ENCODE results near the gene NR5A1.

NR5A1 gene

DNA sequence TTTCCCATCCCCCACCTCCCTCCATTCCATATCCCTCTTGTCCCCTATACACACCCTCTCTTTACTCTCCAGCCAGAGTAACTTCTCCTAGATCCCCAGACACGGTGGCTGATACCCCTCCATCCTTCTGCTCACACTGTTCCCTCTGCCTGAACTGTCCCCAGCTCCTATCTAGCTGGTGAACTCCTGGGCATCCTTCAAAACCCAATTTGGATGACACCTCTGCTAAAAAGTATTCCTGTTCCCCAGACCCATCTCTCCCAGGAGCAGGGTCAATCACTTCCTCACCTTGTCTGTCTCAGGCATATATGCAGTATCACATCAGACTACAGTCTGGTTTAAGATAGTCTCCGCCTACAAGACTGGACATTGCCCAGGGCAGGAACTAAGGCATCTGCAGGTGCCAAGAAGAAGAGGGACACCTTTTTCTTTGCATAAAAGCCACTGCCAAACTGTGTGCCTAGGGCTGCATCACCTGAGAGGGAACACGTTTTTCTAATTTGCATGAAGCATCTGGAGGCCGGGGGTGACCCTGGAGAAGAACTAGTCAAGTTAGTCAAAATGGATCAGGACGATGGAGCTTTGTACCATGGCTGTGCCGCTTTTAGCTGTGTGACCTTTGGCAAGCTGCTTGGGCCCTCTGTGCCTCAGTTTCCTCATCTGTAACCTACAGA, 27.1 kb downstream of the NR5A1 start:
- no peak for DNase-seq

GRCh38 chr9:124479371-124479770, 27.8 kb downstream of the NR5A1 start:
- no peak for DNase-seq

DNA sequence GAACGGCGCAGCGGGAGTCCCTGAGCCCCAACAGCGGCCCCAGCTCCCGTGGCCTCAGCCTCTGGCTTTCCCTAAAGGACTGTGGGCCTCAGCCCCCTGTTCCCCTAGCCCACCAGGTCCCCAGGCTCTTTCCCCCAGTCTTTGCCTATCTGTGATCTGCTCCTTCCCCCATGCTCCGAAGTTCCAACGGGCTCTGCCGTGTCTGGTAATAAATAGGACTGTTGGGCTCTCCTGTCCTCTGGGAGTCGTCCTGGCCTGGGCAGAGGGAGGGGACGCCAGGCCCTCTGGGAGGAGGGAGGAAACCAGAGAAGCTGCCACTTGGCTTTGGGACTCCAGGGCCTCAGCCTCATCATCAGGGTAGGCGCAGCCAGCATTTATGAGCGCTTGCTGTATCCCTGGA, 28.8 kb downstream of the NR5A1 start:
- no peak for DNase-seq

DNA sequence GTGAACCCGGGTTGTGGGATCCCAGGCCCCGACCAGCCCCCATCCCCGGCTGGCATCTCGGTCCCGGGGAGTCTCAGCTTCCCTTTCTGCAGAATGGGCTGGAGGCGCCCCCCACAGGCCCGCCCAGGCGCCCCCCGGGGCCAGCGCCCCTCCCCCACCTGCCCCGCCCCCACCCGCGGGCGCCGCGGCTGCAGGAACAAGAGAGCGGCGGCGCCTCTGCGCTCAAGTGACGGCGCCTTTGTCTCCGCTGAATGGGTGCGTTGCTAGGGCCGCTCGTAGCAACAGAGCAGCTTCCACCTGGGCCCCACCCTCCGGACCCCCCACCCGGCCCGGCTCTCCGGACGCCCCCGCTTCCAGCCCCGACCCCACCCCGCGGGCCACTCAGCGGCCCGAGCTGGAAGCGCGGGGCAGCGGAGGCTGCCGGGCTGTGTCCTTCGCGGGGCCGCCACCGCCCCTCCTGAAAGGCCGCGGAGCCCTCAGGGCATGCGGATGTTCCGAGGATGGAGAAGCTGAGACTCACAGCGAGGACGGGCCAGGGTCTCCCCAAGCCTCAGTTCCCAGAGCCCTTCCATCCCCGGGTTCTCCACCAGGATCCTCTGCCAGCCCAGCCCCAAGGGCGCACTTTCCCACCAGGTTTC, 29.4 kb downstream of the NR5A1 start:
- no peak for DNase-seq

- DNase-seq = no peak
Observed at GRCh38 chr9:124477211-124477647, 30.0 kb downstream of the NR5A1 start.

DNA sequence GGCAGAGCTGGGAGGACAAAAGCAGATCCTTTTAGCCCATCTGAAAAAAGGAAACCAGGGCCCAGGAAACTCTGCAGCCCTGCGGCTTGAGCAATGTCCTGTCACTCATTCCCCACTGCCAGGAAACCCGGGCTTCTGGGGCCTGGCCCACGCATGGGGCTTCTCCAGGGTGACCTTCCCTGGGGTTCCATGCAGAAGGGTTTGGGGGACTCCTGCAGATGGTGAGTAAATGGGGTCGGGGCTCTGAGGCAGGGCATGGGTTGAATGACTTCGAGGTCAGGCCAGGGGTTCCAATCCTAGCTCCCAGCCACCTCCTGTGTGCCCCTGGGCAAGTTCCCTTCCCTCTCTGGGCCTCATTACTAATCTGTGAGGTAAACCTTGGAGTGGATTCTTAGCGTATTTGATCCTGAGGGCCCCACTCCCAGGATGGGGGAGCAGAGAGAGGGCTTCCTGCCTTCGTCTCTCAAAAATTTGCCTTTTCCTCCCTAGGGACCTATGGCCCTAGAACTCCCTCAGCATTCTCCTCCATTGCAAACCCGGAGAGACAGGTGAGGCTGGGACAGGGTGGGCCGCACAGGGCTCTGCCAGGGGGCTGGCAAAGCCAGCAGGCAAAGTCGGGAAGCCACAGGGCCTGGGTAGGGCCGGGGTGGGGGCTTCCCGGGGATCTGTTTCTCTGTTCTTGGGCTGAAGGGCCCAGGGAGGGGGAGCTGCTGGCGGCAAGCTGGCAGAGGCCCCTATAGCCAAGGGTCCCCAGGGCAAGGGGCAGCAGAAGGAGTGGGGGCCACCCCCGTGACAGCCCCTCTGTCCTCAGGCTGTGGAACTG, 31.1 kb downstream of the NR5A1 start:
- no peak for DNase-seq

DNA sequence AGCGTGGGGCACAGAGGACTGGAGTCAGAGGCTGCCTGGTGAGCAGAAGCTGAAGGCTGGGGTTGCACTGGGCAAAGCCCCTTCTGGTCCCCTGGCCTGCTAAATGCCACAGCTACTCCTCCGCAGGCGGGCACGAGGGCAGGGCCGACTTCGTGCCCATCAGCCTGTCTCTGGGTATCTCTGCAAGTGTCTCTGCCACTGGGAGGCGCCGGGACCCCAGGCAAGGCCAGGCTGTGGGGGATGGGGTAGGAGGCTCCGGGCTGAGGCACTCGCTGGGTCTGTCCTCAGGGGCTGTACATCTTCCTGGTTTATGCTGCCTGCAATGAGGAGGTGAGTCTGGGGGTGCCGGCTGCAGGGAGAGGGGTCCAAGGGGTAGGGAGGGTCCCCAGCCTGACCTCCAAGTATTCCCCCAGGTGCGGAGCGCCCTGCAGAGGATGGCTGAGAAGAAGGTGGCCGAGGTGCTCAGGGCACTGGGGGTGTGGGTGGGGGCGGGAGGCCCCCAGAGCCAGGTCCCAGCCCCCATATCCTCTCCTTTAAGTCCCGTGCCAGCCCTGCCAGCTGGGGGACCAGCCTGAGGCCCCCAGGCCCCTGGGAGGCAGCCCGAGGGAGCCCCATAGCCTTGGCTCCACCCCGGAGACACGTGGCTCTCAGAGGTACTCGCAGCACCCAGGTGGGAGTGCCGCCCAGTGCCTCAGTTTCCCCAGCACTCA, 31.9 kb downstream of the NR5A1 start:
- DNase-seq = no peak

DNA sequence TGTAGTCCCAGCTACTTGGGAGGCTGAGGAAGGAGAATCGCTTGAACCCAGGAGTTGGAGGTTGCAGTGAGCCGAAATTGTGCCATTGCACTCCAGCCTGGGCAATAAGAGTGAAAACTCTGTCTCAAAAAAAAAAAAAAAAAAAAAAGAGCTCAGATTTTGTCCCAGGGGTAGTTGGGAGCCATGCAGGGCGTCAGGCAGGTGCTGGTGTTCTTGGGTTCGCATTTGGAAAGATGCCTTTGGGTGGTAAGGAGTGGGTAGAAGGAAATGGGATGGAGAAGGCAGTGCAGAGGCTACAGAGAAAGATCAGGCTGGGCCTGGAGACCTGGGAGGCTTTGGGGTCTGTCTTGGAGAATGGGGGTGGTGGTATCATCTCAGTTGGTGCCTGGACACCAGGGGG, 33.0 kb downstream of the NR5A1 start:
- DNase-seq = no peak

DNA sequence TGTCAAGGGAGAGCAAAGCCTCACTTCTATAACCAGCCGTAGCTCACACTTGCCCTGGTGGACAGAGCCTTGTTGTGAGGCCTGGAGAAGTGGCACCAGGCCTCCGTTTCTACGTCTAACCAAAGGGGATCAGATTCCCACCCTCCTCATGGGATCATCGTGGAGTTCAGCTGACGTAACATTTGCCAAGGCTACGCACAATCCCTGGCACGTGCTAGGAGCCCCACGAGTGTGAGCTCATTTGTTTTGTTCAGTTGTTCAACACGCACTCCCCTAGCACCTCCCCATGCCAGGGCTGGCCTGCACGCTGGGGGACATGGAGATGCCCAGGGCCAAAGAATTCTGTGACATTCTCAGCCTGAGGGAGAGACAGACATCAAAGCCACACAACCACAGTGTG, 33.9 kb downstream of the NR5A1 start:
- no peak for DNase-seq

DNA sequence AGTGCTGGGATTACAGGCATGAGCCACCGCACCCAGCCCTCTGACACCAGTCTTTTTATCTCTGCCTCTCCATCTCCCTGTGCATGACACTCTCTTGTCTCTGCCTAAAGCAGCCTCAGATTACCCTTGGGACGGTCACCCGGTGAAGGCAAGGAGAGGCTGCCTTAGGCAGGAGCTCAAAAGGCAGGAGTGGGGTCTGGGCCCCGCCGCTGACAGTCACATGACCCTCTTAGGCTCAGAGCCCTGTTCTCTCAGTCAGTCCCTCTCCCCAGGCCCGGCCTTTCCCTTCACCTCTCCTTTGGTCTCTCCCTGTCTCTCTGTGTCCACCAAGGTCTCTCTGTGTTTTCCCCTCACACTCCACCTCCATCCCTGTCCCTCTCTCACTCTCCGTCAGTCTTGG, 34.4 kb downstream of the NR5A1 start:
- DNase-seq = no peak

GRCh38 chr9:124471761-124472160, 35.4 kb downstream of the NR5A1 start:
- no peak for DNase-seq

GRCh38 chr9:124470726-124471125, 36.5 kb downstream of the NR5A1 start:
- DNase-seq = no peak

DNA sequence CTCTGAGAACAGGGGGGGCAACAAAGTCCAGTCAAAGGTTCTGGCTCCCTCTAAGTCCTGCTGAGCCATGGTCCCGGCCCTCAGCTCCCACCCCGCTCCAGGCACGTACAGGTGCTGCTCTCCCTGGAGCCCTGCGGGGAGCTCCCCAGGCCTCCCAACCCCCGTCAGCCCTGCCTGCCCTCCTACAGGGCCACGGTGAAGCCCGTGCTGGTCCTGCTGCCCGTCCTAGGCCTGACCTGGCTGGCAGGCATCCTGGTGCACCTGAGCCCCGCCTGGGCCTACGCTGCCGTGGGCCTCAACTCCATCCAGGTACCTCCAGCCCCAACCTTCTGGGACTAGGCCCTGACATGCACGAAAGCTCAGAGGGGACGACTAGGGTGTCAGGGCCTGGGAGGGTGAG, 36.9 kb downstream of the NR5A1 start:
- DNase-seq = no peak

- no peak for DNase-seq
Observed at GRCh38 chr9:124469011-124469832, 38.0 kb downstream of the NR5A1 start.

DNA sequence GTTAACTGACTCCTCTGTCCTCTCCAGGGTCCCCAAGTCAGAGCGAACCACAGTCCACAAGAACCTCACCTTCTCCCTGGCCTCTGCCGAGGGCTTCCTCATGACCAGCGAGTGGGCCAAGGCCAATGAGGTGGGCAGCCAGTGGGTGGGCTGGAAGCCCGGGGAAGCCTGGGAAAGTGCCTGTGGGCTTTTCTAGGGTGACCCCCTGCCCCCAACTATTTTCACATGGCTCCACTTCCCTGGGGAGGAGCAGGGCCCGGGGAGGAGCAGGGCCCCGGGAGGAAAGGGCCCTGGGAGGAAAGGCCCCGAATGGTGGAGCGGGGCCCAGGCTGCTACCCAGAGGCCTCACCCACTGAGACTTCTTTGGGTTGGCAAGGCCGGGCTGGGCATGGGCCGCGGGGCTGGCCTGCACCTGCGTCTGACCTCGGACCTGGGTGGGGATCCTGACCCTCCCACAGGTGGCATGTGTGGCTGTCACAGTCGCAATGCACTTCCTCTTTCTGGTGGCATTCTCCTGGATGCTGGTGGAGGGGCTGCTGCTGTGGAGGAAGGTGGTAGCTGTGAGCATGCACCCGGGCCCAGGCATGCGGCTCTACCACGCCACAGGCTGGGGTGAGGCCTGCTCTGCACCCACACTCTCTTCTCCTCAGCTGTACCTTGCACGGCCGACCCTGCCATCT, 39.0 kb downstream of the NR5A1 start:
- DNase-seq = no peak

DNA sequence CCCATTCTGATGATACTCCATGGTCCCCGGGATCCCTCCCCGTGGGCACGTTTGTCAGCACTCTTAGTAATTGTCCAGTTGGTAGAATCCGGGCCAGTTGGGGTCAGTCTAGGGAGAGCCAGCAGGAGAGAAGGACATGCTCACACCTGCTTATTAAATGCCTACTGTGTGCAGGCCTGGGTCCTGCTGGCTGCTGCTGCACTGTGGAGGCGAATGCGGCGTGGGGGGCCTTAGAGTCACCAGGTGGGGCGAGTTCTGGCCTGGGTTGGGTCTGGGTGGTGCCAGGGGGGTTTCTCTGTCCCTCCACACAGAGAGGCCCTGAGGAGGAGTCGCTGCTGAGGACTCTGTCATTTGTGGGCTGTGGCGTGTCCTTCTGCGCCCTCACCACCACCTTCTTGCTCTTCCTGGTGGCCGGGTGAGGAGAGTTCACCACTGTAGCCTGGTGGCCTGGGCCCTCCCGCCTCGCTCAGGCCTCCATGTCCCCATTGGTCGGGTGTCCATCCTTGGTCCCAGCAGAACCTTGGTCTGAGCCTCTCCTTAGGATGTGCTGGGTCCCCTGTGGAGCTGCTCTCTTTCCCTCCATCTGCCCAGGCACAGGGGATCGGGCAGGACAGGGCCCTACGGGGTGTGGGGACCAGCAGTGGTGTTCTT, 39.7 kb downstream of the NR5A1 start:
- no peak for DNase-seq

- no peak for DNase-seq
Observed at GRCh38 chr9:124465736-124466135, 41.5 kb downstream of the NR5A1 start.

GRCh38 chr9:124462739-124463138, 44.5 kb downstream of the NR5A1 start:
- no peak for DNase-seq

DNA sequence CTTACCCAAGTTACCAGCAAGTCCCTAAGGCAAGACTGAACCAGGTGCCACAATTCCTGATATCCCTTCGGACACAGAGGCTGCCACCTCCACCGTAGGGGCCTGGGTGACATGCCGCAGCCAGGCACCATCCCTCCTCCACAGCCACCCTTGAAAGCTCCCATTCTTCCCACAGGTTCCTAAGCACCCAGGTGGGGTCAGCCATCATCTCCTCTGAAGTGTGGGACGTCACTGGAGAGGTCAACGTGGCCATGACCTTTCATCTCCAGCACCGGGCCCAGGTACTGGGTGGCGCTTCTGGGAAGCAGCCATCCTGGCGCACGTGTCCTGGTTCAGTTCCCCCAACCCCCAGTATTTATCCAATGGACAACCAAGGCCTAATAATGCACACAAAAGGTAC, 48.8 kb downstream of the NR5A1 start:
- no peak for DNase-seq

- DNase-seq = no peak
Observed at GRCh38 chr9:124457887-124458431, 49.2 kb downstream of the NR5A1 start.
